C4-2B (cell line): ENCODE data around the gene GPR142.

Source experiments
- ZFX ChIP-seq: fragments of 450-650 bp; IDR thresholded peaks from 2 replicates; pipeline ENCODE4 v1.6.1; 2017
- TF ChIP-seq, protein P1 (sequence below): fragments of 450-650 bp; conservative IDR thresholded peaks from 2 replicates; pipeline ENCODE4 v1.5.1; 2017; ENCODE audit warnings: mild to moderate bottlenecking

DNA sequence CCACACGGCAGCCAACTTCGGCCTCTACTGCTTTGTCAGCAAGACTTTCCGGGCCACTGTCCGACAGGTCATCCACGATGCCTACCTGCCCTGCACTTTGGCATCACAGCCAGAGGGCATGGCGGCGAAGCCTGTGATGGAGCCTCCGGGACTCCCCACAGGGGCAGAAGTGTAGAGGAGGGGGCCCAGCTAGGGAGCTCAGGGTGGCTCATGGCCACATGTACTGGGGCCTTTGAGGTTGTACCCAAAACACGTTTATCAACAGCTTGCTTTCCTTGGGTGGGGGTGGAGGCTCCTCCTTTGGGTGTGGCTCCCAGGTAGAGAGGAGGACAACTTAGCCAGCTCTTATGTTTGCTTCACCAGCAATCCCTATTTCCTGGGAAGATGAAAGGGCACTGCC, 5.1 kb downstream of the GPR142 start:
- TF ChIP-seq, protein P1, sequence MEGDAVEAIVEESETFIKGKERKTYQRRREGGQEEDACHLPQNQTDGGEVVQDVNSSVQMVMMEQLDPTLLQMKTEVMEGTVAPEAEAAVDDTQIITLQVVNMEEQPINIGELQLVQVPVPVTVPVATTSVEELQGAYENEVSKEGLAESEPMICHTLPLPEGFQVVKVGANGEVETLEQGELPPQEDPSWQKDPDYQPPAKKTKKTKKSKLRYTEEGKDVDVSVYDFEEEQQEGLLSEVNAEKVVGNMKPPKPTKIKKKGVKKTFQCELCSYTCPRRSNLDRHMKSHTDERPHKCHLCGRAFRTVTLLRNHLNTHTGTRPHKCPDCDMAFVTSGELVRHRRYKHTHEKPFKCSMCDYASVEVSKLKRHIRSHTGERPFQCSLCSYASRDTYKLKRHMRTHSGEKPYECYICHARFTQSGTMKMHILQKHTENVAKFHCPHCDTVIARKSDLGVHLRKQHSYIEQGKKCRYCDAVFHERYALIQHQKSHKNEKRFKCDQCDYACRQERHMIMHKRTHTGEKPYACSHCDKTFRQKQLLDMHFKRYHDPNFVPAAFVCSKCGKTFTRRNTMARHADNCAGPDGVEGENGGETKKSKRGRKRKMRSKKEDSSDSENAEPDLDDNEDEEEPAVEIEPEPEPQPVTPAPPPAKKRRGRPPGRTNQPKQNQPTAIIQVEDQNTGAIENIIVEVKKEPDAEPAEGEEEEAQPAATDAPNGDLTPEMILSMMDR: no peak
- no peak for TF ChIP-seq ZFX
